ENCODE results near the gene DRD5. TPM values are rescaled to one million over a fixed set of nuclear protein-coding genes. Genes with fewer than 3 reads are reported as not detected.
"Not testable (repeated sequence)": the region's sequence is repeated elsewhere in the genome, so short reads cannot be mapped to it uniquely, and the experiment has no call there.

DRD5 gene
- polyA plus RNA-seq (2011; rRNA removed) = not detected in 2 replicates
- not detected in 2 replicates for polyA minus RNA-seq (2011; rRNA and poly(A)+ RNA removed)

DNA sequence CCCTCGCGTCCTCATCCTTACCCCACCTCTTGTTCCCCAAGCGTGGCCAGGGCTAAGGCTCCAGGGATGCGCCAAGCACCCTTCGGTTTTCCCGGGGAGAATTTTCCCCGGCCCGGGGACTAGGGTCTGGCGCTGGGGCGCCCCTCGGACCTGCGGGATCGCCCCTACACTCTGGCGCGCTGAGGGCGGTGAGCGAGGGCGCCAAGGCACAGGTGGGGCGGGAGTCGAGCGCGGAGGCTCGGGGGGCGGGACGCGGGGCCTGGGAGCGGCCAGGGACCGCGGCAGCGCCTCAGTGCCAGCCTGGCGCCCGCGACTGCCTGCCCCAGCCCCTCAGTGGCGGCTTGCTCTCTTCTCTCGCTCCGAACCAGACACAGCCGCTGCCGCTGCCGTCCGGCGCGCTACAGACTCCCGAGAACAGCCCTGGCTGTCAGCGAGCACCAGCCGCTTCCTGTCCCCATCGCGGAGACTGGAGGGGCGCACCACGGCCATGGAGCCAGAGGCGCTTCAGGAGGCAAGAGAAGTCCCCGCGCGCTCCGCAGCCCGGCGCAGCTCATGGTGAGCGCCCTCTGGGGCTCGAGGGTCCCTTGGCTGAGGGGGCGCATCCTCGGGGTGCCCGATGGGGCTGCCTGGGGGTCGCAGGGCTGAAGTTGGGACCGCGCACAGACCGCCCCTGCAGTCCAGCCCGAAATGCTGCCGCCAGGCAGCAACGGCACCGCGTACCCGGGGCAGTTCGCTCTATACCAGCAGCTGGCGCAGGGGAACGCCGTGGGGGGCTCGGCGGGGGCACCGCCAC lies at the start of gene DRD5:
Gene DRD5, plus strand, starts transcription at position 292 of the 793 bp plus-strand sequence. Its CDS starts 396 bp downstream, at position 688.
- CTCF ChIA-PET = interaction anchor here (1.0 kb wide), 1 partner anchor 62 kb away, joined by 3 read pairs; no protein-coding TSS in a partner anchor
- H3K4me3 ChIP-seq (ENCODE audit: low read depth, low read length) = no peak within 1 kb of the TSS
- POLR2A ChIA-PET = no interaction called here
- DNase-seq (ENCODE audit: low read depth) = no peak
- no peaks in the 10 kb centered on the region for H3K27me3 ChIP-seq (ENCODE audit: control insufficient read depth, insufficient read depth, low read length)
- H3K36me3 ChIP-seq (ENCODE audit: control insufficient read depth, insufficient read depth, low read length) = no peaks in the 10 kb centered on the region
- TF ChIP-seq, protein P1, sequence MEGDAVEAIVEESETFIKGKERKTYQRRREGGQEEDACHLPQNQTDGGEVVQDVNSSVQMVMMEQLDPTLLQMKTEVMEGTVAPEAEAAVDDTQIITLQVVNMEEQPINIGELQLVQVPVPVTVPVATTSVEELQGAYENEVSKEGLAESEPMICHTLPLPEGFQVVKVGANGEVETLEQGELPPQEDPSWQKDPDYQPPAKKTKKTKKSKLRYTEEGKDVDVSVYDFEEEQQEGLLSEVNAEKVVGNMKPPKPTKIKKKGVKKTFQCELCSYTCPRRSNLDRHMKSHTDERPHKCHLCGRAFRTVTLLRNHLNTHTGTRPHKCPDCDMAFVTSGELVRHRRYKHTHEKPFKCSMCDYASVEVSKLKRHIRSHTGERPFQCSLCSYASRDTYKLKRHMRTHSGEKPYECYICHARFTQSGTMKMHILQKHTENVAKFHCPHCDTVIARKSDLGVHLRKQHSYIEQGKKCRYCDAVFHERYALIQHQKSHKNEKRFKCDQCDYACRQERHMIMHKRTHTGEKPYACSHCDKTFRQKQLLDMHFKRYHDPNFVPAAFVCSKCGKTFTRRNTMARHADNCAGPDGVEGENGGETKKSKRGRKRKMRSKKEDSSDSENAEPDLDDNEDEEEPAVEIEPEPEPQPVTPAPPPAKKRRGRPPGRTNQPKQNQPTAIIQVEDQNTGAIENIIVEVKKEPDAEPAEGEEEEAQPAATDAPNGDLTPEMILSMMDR (IDR thresholded peaks at IDR 0.05; ENCODE audit: insufficient read depth, low read depth, low read length) = no peak

DNA sequence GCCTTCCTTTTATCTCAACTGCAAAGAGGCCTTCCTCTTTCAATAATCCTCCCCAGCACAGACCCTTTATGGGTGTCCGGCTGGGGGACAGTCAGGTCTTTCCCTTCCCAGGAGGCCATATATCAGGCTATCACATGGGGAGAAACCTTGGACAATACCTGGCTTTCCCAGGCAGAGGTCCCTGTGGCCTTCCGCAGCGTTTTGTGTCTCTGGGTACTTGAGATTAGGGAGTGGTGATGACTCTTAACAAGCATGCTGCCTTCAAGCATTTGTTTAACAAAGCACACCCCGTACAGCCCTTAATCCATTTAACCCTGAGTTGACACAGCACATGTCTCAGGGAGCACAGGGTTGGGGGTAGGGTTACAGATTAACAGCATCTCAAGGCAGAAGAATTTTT lies 49.2 kb upstream of the DRD5 start:
- H3K36me3 ChIP-seq (ENCODE audit: control insufficient read depth, insufficient read depth, low read length); DNase-seq (ENCODE audit: low read depth); H3K4me3 ChIP-seq (ENCODE audit: low read depth, low read length); POLR2A ChIA-PET; CTCF ChIA-PET; H3K27me3 ChIP-seq (ENCODE audit: control insufficient read depth, insufficient read depth, low read length): not testable (repeated sequence)

- H3K4me3 ChIP-seq (ENCODE audit: low read depth, low read length) = no peak overlapping the region
- H3K27me3 ChIP-seq (ENCODE audit: control insufficient read depth, insufficient read depth, low read length) = no peaks in the 10 kb centered on the region
- TF ChIP-seq, protein P1 (IDR thresholded peaks at IDR 0.05; ENCODE audit: insufficient read depth, low read depth, low read length) = no peak
- POLR2A ChIA-PET = no interaction called here
- CTCF ChIA-PET = no interaction called here
- no peak for DNase-seq (ENCODE audit: low read depth)
- no peaks in the 10 kb centered on the region for H3K36me3 ChIP-seq (ENCODE audit: control insufficient read depth, insufficient read depth, low read length)
Measured at GRCh38 chr4:9735515-9735914, 45.9 kb upstream of the DRD5 start.

DNA sequence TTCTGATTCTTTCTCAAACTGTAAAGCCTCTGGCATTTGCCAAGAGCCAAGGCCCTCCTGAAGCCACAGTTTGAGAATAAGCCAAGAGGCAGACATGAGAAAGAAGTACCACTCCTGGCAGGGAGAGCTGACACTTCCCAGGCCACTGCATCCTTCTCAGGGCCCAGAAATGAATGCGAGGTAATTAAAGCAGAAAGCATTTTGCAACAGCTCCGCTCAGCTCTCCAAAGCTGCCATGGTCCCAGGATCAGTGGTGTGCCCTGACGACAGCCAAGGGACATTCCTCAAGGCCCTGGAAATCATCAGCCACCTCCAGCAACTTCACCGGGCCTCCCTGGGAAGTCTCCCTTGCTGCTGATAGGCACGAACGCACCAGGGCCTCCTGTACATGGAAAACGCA lies 44.2 kb upstream of the DRD5 start:
- POLR2A ChIA-PET; H3K27me3 ChIP-seq (ENCODE audit: control insufficient read depth, insufficient read depth, low read length): not testable (repeated sequence)

GRCh38 chr4:9743789-9744188 lies 37.6 kb upstream of the DRD5 start:
- H3K36me3 ChIP-seq (ENCODE audit: control insufficient read depth, insufficient read depth, low read length); CTCF ChIA-PET; DNase-seq (ENCODE audit: low read depth); POLR2A ChIA-PET; H3K27me3 ChIP-seq (ENCODE audit: control insufficient read depth, insufficient read depth, low read length); H3K4me3 ChIP-seq (ENCODE audit: low read depth, low read length): not testable (repeated sequence)

More for the DNA sequence above, 44.2 kb upstream of the DRD5 start:
- H3K4me3 ChIP-seq (ENCODE audit: low read depth, low read length); DNase-seq (ENCODE audit: low read depth); CTCF ChIA-PET; H3K36me3 ChIP-seq (ENCODE audit: control insufficient read depth, insufficient read depth, low read length): not testable (repeated sequence)

GRCh38 chr4:9745782-9746181 lies 35.7 kb upstream of the DRD5 start:
- Histone ChIP-seq H3K36me3 (ENCODE audit: control insufficient read depth, insufficient read depth, low read length) (no peaks in the 10 kb centered on the region), H3K27me3 (ENCODE audit: control insufficient read depth, insufficient read depth, low read length) (no peaks in the 10 kb centered on the region), H3K4me3 (ENCODE audit: low read depth, low read length) (no peak overlapping the region)
- ChIA-PET POLR2A (no interaction called here), CTCF (no interaction called here)
- no peak for DNase-seq (ENCODE audit: low read depth)
- TF ChIP-seq, protein P1 (IDR thresholded peaks at IDR 0.05; ENCODE audit: insufficient read depth, low read depth, low read length) = no peak
